ENCODE results near the gene MAGI2. TPM values are rescaled to one million over a fixed set of nuclear protein-coding genes. Genes with fewer than 3 reads are reported as not detected.
"Not testable (repeated sequence)": the region's sequence is repeated elsewhere in the genome, so short reads cannot be mapped to it uniquely, and the experiment has no call there.

The MAGI2 gene
- total RNA-seq, 2 experiments from 2014 or later, result 0.09 to 0.19 TPM

GRCh38 chr7:79461660-79462059 is 8.2 kb upstream of the MAGI2 start:
- H3K4me1 Mint-ChIP-seq, result no peaks in the 10 kb centered on the region
- no peaks in the 10 kb centered on the region for H3K27me3 Mint-ChIP-seq
- H3K36me3 Mint-ChIP-seq, result no peaks in the 10 kb centered on the region
- H3K4me3 Mint-ChIP-seq, result no peak overlapping the region
- CTCF ChIA-PET, result no interaction called here
- DNase-seq (no peak), ATAC-seq (no peak)
- no peak overlapping the region for H3K27ac Mint-ChIP-seq
- peaks cover 2% of the 10 kb centered on the region for H3K9me3 Mint-ChIP-seq (ENCODE audit: low read depth)

- H3K36me3 Mint-ChIP-seq, result no peaks in the 10 kb centered on the region
- H3K27ac Mint-ChIP-seq, result no peak overlapping the region
- H3K4me3 Mint-ChIP-seq, result no peak overlapping the region
- CTCF ChIA-PET, result no interaction called here
- H3K9me3 Mint-ChIP-seq (ENCODE audit: low read depth), result no peaks in the 10 kb centered on the region
- no peak for DNase-seq
- no peaks in the 10 kb centered on the region for H3K4me1 Mint-ChIP-seq
- ATAC-seq, result no peak
- H3K27me3 Mint-ChIP-seq, result peaks cover 8% of the 10 kb centered on the region
These were observed 5.9 kb upstream of the MAGI2 start for GRCh38 chr7:79459381-79459780.

DNA sequence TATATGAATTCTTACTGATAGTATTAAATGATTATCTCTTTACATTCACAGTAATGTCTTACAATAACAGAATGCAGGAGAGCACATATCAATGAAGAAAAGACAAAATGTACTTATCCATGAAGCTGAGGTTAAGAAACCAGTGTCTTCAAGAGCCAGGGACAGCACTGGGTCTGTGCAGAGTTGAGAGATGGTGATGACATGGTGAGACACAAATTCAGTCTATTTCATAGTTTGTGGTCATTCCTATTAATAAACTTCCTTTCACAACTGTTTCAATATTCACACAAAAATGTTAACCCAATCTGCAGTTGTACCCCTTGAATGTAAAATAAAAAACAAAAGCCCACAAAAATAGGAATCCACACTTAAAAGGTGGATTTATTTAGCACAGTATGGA is 5.3 kb upstream of the MAGI2 start:
- H3K27ac Mint-ChIP-seq, result no peak overlapping the region
- DNase-seq (no peak), ATAC-seq (no peak)
- H3K36me3 Mint-ChIP-seq, result no peaks in the 10 kb centered on the region
- H3K9me3 Mint-ChIP-seq (ENCODE audit: low read depth), result no peaks in the 10 kb centered on the region
- no peaks in the 10 kb centered on the region for H3K4me1 Mint-ChIP-seq
- H3K27me3 Mint-ChIP-seq, result peaks cover 13% of the 10 kb centered on the region
- CTCF ChIA-PET, result no interaction called here
- no peak overlapping the region for H3K4me3 Mint-ChIP-seq

DNA sequence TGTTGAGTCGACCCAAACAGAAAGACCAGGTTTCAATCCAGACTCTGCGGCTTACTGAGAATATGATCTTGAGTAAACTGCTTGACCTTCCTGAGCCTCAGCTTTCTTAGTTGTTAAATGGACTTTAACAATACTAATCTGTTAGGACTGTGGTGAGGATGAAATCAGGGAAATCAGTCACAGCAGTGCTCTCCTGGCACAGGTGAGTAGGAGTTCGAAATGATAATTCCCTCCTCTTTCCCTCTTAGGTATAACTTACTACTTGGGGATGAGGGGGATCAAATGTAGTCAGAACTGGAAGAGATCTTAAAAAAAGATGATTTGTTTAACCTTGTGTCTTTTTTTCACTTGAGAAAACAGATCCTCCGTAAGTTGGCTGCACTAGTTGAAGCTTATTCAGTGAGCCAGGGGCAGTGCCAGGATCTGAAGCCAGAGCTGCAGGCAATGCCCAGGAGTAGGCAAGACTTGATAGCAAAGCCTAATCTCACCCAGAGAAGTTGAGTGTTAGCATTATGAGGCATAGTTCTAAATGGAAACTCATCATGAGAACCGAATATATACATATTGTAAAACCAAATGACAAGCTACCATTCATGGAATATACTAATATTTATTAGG is 1.8 kb upstream of the MAGI2 start:
- peaks cover 2% of the 10 kb centered on the region for H3K9me3 Mint-ChIP-seq (ENCODE audit: low read depth)
- H3K27me3 Mint-ChIP-seq, result peaks cover 44% of the 10 kb centered on the region
- H3K4me3 Mint-ChIP-seq, result no peak overlapping the region
- DNase-seq (no peak), ATAC-seq (no peak)
- no peaks in the 10 kb centered on the region for H3K36me3 Mint-ChIP-seq
- no peaks in the 10 kb centered on the region for H3K4me1 Mint-ChIP-seq
- CTCF ChIA-PET, result no interaction called here
- no peak overlapping the region for H3K27ac Mint-ChIP-seq

DNA sequence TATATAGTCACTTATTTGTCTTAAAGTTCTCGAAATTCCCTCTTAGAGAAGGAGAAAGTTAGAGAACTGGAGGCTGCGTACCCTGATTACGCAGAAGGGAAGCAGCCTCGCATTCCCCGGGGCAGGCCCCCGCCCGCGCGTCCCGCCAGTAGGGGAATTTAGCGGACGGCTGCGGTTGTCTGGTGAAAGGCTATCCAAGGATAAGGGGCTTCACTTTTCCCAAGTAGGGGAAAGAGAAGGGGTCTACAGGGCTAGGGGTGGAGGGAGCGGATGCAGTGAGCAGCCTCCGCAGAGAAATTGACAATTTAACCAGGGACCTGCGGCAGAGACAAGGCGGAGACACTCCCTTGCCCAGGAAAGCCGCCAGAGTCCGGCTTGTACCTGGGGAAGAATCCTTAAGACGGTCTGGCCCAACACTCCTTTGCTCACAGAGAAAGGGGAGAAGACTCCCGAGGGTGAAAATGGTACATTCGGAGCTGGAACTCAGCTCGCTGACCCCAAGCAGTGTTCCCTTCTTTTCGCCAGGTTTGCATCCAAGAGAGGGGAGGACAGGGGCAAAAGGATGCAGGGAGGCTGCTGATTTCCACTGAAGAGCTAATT is 994 bp upstream of the MAGI2 start:
- Mint-ChIP-seq H3K9me3 (ENCODE audit: low read depth) (peaks cover 2% of the 10 kb centered on the region), H3K27ac (no peak overlapping the region), H3K27me3 (peaks cover 44% of the 10 kb centered on the region), H3K4me1 (no peaks in the 10 kb centered on the region), H3K36me3 (no peaks in the 10 kb centered on the region), H3K4me3 (no peak overlapping the region)
- DNase-seq (no peak), ATAC-seq (no peak)
- CTCF ChIA-PET, result no interaction called here

GRCh38 chr7:79453266-79453557 is 255 bp downstream of the MAGI2 start:
- H3K36me3 Mint-ChIP-seq, result no peaks in the 10 kb centered on the region
- no peak overlapping the region for H3K4me3 Mint-ChIP-seq
- CTCF ChIA-PET, result no interaction called here
- ATAC-seq (no peak), DNase-seq (no peak)
- H3K27me3 Mint-ChIP-seq, result peaks cover 44% of the 10 kb centered on the region
- H3K27ac Mint-ChIP-seq, result no peak overlapping the region
- H3K4me1 Mint-ChIP-seq, result no peaks in the 10 kb centered on the region
- peaks cover 2% of the 10 kb centered on the region for H3K9me3 Mint-ChIP-seq (ENCODE audit: low read depth)

DNA sequence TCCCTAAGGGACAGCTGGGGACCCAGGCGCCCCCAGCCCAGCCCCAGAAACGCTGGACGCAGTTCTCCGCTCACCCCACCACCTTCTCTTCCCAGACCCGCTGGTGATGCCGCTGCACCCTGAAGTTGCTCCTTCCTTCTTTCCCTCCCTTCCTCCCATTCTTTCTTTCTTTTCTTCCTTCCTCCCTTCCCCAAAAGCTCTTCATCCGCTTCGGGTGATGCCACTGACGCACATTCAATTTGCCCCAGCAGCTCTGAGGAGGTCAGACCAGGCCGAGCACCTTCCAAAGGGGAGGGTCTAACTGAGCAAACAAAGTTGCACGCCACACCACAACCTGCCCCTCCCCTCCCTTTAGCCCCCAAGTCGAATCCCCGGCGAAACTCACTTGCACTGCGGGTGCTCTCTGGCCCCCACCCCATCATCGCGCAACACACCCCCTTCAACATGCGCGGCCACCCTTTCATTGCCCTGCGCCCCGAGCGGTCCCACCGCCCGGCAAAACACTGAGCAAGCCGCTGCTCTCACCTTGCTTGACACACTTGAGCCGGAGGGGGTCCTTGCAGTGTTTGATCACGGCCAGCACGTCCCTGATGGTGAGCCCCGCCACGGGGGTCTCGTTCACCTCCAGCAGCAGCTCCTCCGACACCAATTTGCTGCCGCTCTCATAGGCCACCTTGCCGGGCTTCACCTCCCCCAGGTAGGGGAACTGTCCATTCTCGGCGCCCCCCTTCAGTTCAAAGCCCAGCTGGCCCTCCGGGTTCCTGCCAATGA is 787 bp downstream of the MAGI2 start:
- H3K27ac Mint-ChIP-seq, result no peak overlapping the region
- H3K27me3 Mint-ChIP-seq, result peaks cover 44% of the 10 kb centered on the region
- peaks cover 2% of the 10 kb centered on the region for H3K9me3 Mint-ChIP-seq (ENCODE audit: low read depth)
- ATAC-seq (no peak), DNase-seq (no peak)
- H3K36me3 Mint-ChIP-seq, result no peaks in the 10 kb centered on the region
- H3K4me1 Mint-ChIP-seq, result no peaks in the 10 kb centered on the region
- CTCF ChIA-PET, result no interaction called here
- H3K4me3 Mint-ChIP-seq, result no peak overlapping the region

GRCh38 chr7:79452032-79452494 is 1.4 kb downstream of the MAGI2 start:
- H3K9me3 Mint-ChIP-seq (ENCODE audit: low read depth), result peaks cover 2% of the 10 kb centered on the region
- H3K36me3 Mint-ChIP-seq, result no peaks in the 10 kb centered on the region
- H3K27ac Mint-ChIP-seq, result no peak overlapping the region
- CTCF ChIA-PET, result no interaction called here
- peaks cover 44% of the 10 kb centered on the region for H3K27me3 Mint-ChIP-seq
- no peak overlapping the region for H3K4me3 Mint-ChIP-seq
- DNase-seq (no peak), ATAC-seq (no peak)
- no peaks in the 10 kb centered on the region for H3K4me1 Mint-ChIP-seq

GRCh38 chr7:79451580-79451979 is 1.9 kb downstream of the MAGI2 start:
- DNase-seq, result no peak
- H3K4me1 Mint-ChIP-seq, result no peaks in the 10 kb centered on the region

GRCh38 chr7:79442766-79443165 is 10.7 kb downstream of the MAGI2 start:
- CTCF ChIA-PET; H3K4me3 Mint-ChIP-seq; H3K27ac Mint-ChIP-seq; H3K9me3 Mint-ChIP-seq (ENCODE audit: low read depth); H3K36me3 Mint-ChIP-seq; ATAC-seq; DNase-seq; H3K27me3 Mint-ChIP-seq; H3K4me1 Mint-ChIP-seq: not testable (repeated sequence)

More at GRCh38 chr7:79451580-79451979, 1.9 kb downstream of the MAGI2 start:
- CTCF ChIA-PET, result no interaction called here
- ATAC-seq, result no peak
- Mint-ChIP-seq H3K27me3 (peaks cover 44% of the 10 kb centered on the region), H3K9me3 (ENCODE audit: low read depth) (peaks cover 2% of the 10 kb centered on the region), H3K4me3 (no peak overlapping the region), H3K36me3 (no peaks in the 10 kb centered on the region), H3K27ac (no peak overlapping the region)

GRCh38 chr7:79436378-79436777 is 17.1 kb downstream of the MAGI2 start:
- no peak overlapping the region for H3K4me3 Mint-ChIP-seq
- no peaks in the 10 kb centered on the region for H3K4me1 Mint-ChIP-seq
- peaks cover 5% of the 10 kb centered on the region for H3K9me3 Mint-ChIP-seq (ENCODE audit: low read depth)
- H3K27ac Mint-ChIP-seq, result no peak overlapping the region
- ATAC-seq, result no peak
- no peak for DNase-seq
- CTCF ChIA-PET, result no interaction called here
- H3K36me3 Mint-ChIP-seq, result no peaks in the 10 kb centered on the region
- no peaks in the 10 kb centered on the region for H3K27me3 Mint-ChIP-seq

DNA sequence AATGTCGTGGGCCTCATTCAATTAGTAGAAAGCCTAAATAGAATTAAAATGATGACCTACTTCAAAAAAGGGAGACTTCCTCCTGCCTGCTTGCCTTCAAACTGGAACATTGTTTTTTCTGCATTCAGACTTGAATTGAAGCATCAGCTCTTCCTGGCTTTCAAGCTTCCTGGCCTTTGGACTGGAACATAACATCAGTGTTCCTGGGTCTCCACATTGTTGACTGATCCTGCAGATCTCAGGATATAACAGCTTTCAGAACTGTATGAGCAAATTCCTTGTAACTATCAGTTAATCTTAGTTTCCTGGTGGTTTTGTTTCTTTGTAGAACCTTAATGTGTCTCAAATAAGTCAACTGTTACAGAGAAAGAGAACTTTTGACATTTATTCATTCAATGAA is 18.6 kb downstream of the MAGI2 start:
- Mint-ChIP-seq H3K27me3 (no peaks in the 10 kb centered on the region), H3K36me3 (no peaks in the 10 kb centered on the region), H3K9me3 (ENCODE audit: low read depth) (peaks cover 5% of the 10 kb centered on the region), H3K27ac (no peak overlapping the region), H3K4me3 (no peak overlapping the region), H3K4me1 (no peaks in the 10 kb centered on the region)
- CTCF ChIA-PET, result no interaction called here
- DNase-seq, result no peak
- ATAC-seq, result no peak

DNA sequence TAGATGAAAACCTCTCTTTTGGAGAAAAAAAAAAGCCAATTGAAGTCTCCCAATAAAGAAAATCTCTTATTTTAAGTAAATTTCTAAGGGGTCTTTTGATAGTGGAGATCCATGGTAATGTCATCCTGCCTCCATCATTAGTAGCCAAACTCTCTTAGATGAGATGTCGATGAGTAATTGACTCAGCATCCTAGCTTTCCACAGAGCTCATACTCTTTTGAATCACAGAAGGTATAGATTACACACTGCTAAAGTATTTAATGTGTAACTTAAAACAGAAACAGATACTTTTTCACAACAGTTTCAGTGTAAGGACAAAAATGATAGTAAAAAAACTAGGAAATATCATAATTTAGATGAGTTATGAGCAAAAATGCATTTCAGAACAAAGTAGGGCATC is 19.4 kb downstream of the MAGI2 start:
- H3K9me3 Mint-ChIP-seq (ENCODE audit: low read depth), result peaks cover 5% of the 10 kb centered on the region
- DNase-seq (no peak), ATAC-seq (no peak)
- no peaks in the 10 kb centered on the region for H3K36me3 Mint-ChIP-seq
- CTCF ChIA-PET, result no interaction called here
- no peak overlapping the region for H3K4me3 Mint-ChIP-seq
- H3K27ac Mint-ChIP-seq, result no peak overlapping the region
- H3K27me3 Mint-ChIP-seq, result no peaks in the 10 kb centered on the region
- no peaks in the 10 kb centered on the region for H3K4me1 Mint-ChIP-seq

- CTCF ChIA-PET, result no interaction called here
- Mint-ChIP-seq H3K27ac (no peak overlapping the region), H3K4me3 (no peak overlapping the region), H3K9me3 (ENCODE audit: low read depth) (peaks cover 7% of the 10 kb centered on the region), H3K27me3 (no peaks in the 10 kb centered on the region), H3K36me3 (no peaks in the 10 kb centered on the region), H3K4me1 (no peaks in the 10 kb centered on the region)
- no peak for ATAC-seq
- DNase-seq, result no peak
These were observed 23.1 kb downstream of the MAGI2 start for GRCh38 chr7:79430391-79430790.

Measured in activated CD8-positive, alpha-beta memory T cell treated with anti-CD3 and anti-CD28 coated beads, Interleukin-2, amount 10 ng/mL, durations not matched to agents 7 days and 5 days (primary cell).